ENCODE results near the gene ACTR1B.

Gene ACTR1B

DNA sequence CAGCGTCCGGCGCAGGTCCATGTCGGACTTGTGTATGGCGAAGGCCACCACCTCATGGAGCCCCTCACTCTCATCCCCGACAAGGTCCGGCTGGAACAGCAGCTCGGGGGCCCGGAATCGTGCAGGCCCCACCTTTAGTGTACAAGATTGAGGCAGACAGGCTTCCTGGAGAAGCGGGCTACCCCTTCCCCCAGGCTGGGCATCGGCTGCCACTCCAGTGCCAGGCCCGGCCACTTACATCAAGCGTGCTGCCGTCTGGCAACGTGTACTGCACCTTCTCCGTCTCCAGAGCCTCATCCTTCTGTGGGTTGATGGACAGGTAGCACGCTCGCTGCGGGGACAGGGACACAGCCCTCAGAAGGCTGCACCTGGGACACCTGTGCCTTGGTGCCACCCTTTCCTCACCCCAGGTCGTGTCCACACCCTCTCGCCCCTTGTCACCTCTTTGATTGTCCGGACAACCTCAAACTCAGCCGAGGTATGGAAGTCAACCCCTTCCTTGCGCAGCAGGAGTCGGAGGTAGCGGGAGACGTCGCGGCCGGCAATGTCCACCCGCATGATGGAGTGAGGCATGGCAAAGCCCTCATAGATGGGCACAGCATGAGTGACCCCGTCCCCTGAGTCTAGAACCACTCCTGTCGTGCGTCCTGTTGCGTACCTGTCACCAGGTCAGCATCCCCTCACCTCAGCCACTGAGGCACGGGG, 5.7 kb downstream of the ACTR1B start:
- H3K4me3 ChIP-seq (ENCODE audit: low read depth, low read length), result no peak overlapping the region
- no peaks in the 10 kb centered on the region for H3K79me2 ChIP-seq
- H3K36me3 ChIP-seq (ENCODE audit: control insufficient read depth, insufficient read depth, low read length), result no peaks in the 10 kb centered on the region
- H3K27me3 ChIP-seq (ENCODE audit: control insufficient read depth, insufficient read depth, low read length), result no peaks in the 10 kb centered on the region
- peaks cover 8% of the 10 kb centered on the region for H3K4me1 ChIP-seq
- H3K4me2 ChIP-seq (ENCODE audit: low read length), result no peak overlapping the region
- TF ChIP-seq, protein P1, sequence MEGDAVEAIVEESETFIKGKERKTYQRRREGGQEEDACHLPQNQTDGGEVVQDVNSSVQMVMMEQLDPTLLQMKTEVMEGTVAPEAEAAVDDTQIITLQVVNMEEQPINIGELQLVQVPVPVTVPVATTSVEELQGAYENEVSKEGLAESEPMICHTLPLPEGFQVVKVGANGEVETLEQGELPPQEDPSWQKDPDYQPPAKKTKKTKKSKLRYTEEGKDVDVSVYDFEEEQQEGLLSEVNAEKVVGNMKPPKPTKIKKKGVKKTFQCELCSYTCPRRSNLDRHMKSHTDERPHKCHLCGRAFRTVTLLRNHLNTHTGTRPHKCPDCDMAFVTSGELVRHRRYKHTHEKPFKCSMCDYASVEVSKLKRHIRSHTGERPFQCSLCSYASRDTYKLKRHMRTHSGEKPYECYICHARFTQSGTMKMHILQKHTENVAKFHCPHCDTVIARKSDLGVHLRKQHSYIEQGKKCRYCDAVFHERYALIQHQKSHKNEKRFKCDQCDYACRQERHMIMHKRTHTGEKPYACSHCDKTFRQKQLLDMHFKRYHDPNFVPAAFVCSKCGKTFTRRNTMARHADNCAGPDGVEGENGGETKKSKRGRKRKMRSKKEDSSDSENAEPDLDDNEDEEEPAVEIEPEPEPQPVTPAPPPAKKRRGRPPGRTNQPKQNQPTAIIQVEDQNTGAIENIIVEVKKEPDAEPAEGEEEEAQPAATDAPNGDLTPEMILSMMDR (IDR thresholded peaks at IDR 0.05), result no peak
- no peaks in the 10 kb centered on the region for H3K9me3 ChIP-seq (ENCODE audit: control insufficient read depth, low read length)
- H3K27ac ChIP-seq, result no peak overlapping the region
- no peak overlapping the region for H3K9ac ChIP-seq
- no peak overlapping the region for H2AFZ ChIP-seq

DNA sequence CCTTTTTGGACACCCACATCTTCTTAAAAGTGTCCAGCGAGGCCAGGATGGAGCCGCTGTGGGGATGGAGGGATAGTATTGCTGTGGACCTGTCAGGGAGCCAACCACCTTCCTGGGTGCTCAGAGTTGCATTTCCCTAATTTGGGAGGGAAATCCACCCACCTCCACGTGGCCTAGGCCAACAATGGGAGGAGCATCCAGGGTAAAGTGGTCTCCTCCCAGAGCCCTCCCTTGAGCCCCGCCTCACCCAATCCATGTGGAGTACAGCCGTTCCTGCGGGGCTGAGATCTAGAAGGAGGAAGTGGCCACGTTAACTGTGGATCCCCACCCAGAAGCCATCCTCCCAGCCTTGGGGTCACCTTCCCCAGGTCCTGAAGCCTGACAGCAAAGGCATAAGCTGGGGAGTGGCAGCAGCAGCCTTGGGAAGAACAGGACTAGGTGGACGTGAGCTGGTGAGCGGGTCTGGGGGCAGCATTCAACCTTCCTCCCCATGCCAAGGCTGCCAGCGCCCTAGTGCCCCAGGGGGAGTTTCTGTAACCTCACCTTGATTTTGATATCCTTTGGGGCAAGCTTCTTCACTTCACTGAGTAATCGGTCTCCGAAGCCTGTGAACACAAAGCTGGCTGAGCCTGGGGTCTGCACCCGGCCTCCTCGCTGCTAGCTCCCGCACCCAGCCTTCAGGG, 6.8 kb downstream of the ACTR1B start:
- TF ChIP-seq, protein P1 (IDR thresholded peaks at IDR 0.05), result no peak
- Histone ChIP-seq H3K79me2 (no peaks in the 10 kb centered on the region), H3K9ac (no peak overlapping the region), H3K27ac (no peak overlapping the region), H3K9me3 (ENCODE audit: control insufficient read depth, low read length) (no peaks in the 10 kb centered on the region), H3K27me3 (ENCODE audit: control insufficient read depth, insufficient read depth, low read length) (no peaks in the 10 kb centered on the region), H2AFZ (no peak overlapping the region), H3K4me1 (peaks cover under 1% of the 10 kb centered on the region), H3K4me3 (ENCODE audit: low read depth, low read length) (no peak overlapping the region), H3K4me2 (ENCODE audit: low read length) (no peak overlapping the region), H3K36me3 (ENCODE audit: control insufficient read depth, insufficient read depth, low read length) (no peaks in the 10 kb centered on the region)

DNA sequence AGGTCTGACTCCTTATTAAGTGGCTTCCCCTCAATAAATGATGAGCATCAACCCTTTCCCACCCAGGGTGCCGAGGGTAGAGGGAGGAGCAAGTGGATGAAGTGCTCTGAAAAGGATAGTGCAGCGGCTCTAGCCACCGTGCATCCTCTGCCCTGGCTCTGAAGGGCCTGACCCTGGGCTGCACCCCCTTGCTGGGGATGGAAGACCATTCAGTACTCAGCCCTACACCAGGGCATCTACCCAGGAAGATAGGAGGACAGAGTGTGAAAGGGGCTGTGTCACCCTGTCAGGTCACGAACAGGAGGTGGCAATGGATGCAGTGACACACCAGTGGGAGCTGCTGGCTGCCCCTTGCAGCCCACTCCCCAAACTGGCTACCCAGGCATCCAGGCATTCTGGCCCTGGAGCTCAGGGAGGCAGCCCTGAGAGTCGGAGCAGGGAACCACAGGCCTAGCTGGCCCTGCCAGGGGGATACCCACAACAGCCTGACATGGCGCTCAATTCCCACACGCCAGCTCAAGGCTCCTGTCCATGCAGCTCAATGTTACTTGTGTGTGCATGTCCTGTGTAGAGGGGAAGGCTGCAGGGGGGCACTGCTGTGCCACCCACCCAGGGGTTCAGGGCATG, 7.6 kb downstream of the ACTR1B start:
- Histone ChIP-seq H3K27ac (no peak overlapping the region), H3K4me3 (ENCODE audit: low read depth, low read length) (no peak overlapping the region), H3K9me3 (ENCODE audit: control insufficient read depth, low read length) (no peaks in the 10 kb centered on the region), H3K4me1 (no peaks in the 10 kb centered on the region), H3K9ac (no peak overlapping the region), H3K79me2 (no peaks in the 10 kb centered on the region), H3K27me3 (ENCODE audit: control insufficient read depth, insufficient read depth, low read length) (no peaks in the 10 kb centered on the region), H3K36me3 (ENCODE audit: control insufficient read depth, insufficient read depth, low read length) (no peaks in the 10 kb centered on the region), H3K4me2 (ENCODE audit: low read length) (no peak overlapping the region), H2AFZ (no peak overlapping the region)
- TF ChIP-seq, protein P1 (IDR thresholded peaks at IDR 0.05), result no peak

DNA sequence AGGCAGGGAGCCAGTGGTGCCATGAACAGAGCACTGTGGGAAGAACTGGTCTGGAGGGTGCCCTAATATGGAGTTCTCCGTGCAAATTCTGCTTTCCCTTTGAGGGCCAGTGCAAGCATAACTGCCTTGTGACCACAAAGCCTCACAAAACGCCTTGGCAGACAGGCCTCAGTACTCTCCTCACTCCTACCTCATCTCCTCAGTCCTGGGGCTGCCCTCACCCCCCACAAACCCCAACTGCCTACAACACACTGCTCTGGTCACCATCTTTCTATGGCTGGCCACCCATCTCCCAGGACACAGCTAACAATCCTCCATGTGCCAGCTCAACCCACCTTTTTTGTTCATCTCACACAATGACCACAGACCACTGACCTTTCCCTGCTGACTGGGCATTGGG, 9.1 kb downstream of the ACTR1B start:
- Histone ChIP-seq H3K36me3 (ENCODE audit: control insufficient read depth, insufficient read depth, low read length) (no peaks in the 10 kb centered on the region), H3K9ac (no peak overlapping the region), H3K4me3 (ENCODE audit: low read depth, low read length) (no peak overlapping the region), H3K79me2 (no peaks in the 10 kb centered on the region), H3K4me2 (ENCODE audit: low read length) (no peak overlapping the region), H3K4me1 (no peaks in the 10 kb centered on the region), H3K27ac (no peak overlapping the region), H3K27me3 (ENCODE audit: control insufficient read depth, insufficient read depth, low read length) (no peaks in the 10 kb centered on the region), H3K9me3 (ENCODE audit: control insufficient read depth, low read length) (no peaks in the 10 kb centered on the region), H2AFZ (no peak overlapping the region)
- TF ChIP-seq, protein P1 (IDR thresholded peaks at IDR 0.05), result no peak
